Prostate gland (tissue), 2 donors: Measurements from ENCODE around the gene CHFR. TPM values are rescaled to one million over a fixed set of nuclear protein-coding genes. Genes with fewer than 3 reads are reported as not detected.
"Not testable (repeated sequence)": the region's sequence is repeated elsewhere in the genome, so short reads cannot be mapped to it uniquely, and the experiment has no call there.

Experiments used
- DNase-seq: peaks from one replicate; pipeline ENCODE4 v3.0.0-alpha.2; 2019; ENCODE audit warnings: low spot score
- H3K27ac ChIP-seq, 2 donors: fragments of 200-600 bp; sonication (generic); 2 replicates each; pipeline ENCODE4 v1.5.1; 2017 to 2019
- H3K27me3 ChIP-seq: fragments of 200-600 bp; sonication (generic); replicated peaks from 2 replicates; pipeline ENCODE4 v1.5.1; 2019; ENCODE audit not compliant: insufficient read depth
- H3K36me3 ChIP-seq, 2 donors: fragments of 200-600 bp; sonication (generic); 1 replicate in 1 of 2; 2 replicates in 1 of 2; pipeline versions ENCODE4 v1.5.1 to v1.8.1; 2017 to 2019
- H3K4me1 ChIP-seq: fragments of 200-600 bp; sonication (generic); replicated peaks from 2 replicates; pipeline ENCODE4 v1.5.1; 2019
- H3K4me3 ChIP-seq, 2 donors: fragments of 200-600 bp; sonication (generic); 2 replicates each; pipeline ENCODE4 v1.5.1; 2017 to 2019
- H3K9me3 ChIP-seq: fragments of 200-600 bp; sonication (generic); 2 replicates; pipeline ENCODE4 v1.5.1; 2017
- POLR2A ChIP-seq: fragments of 450-650 bp; IDR thresholded peaks from one replicate; pipeline ENCODE4 v1.6.1; 2016; ENCODE audit warnings: antibody characterized with exemption, mild to moderate bottlenecking
- POLR2AphosphoS5 ChIP-seq: sonication (generic); formaldehyde crosslinking; IDR thresholded peaks from one replicate; pipeline ENCODE4 v1.6.1; 2017; ENCODE audit warnings: antibody characterized with exemption
- WGBS: methylation state at CpG from one replicate; pipeline ENCODE4 v1.1.5; 2018; 5-methylcytosine and 5-hydroxymethylcytosine counted together
- intact Hi-C: fragments of 100-400 bp; cut with DNase I; formaldehyde crosslinking; loops from one replicate; pipeline ENCODE4 v1.14.2; 2022
- total RNA-seq, 2 donors: library from RNA; depleted of rRNA; stranded (reverse); fragments of >200 nt; gene quantifications; one replicate each; pipeline ENCODE4 v1.1.0, GENCODE V29; 2016
- TF ChIP-seq, protein P1 (sequence below), 4 experiments: fragments of 200-600 bp in 2 of 4; fragments of 450-650 bp in 2 of 4; sonication (generic) in 2 of 4; IDR thresholded peaks; 1 replicate in 3 of 4; 2 replicates in 1 of 4; pipeline ENCODE4 v1.5.1; 2016 to 2019; ENCODE audit warnings: antibody characterized with exemption in 4 of 4, mild to moderate bottlenecking in 2 of 4, moderate library complexity in 2 of 4

CHFR gene
- total RNA-seq, 2 donors from 2014 or later: 18.7 to 52.3 TPM

GRCh38 chr12:132918680-132919079, 31.3 kb upstream of the CHFR start:
- Histone ChIP-seq H3K4me3 (no peak overlapping the region), H3K27ac (no peak overlapping the region), H3K9me3 (peaks cover 8% of the 10 kb centered on the region), H3K27me3 (no peaks in the 10 kb centered on the region), H3K4me1 (no peaks in the 10 kb centered on the region), H3K36me3 (no peaks in the 10 kb centered on the region)
- 96% methylated on average over 6 of the region's 6 CpGs for WGBS
- TF ChIP-seq, protein P1, sequence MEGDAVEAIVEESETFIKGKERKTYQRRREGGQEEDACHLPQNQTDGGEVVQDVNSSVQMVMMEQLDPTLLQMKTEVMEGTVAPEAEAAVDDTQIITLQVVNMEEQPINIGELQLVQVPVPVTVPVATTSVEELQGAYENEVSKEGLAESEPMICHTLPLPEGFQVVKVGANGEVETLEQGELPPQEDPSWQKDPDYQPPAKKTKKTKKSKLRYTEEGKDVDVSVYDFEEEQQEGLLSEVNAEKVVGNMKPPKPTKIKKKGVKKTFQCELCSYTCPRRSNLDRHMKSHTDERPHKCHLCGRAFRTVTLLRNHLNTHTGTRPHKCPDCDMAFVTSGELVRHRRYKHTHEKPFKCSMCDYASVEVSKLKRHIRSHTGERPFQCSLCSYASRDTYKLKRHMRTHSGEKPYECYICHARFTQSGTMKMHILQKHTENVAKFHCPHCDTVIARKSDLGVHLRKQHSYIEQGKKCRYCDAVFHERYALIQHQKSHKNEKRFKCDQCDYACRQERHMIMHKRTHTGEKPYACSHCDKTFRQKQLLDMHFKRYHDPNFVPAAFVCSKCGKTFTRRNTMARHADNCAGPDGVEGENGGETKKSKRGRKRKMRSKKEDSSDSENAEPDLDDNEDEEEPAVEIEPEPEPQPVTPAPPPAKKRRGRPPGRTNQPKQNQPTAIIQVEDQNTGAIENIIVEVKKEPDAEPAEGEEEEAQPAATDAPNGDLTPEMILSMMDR (IDR thresholded peaks at IDR 0.05): no peak
- TF ChIP-seq POLR2A: no peak
- no peak for TF ChIP-seq POLR2AphosphoS5
- no peak for DNase-seq
- intact Hi-C loops: no loop called here

DNA sequence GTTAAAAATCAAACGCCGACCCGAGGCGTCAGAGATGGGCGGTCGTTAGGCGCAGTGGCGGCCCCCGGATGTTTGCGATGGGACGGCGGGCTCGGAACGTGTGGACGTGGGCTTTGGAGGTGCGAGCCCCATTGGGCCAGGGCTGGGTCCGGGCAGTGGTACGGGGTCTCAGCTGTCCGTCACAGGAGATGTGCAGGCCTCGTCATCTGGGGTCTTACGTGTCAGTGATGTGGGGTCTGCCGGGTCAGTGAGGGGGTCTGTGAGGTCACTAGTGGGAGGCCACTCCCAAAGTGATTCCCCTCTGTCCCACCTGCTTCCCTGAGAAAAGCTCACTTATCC, 21.6 kb upstream of the CHFR start:
- intact Hi-C loops: loop anchor here (10.0 kb wide), 1 partner anchor 144 kb away; the partner anchor contains the start of gene ANKLE2

GRCh38 chr12:132908145-132909029, 21.0 kb upstream of the CHFR start:
- WGBS: under 1% methylated on average over 71 of the region's 85 CpGs
- intact Hi-C loops: loop anchor here (10.0 kb wide), 1 partner anchor 144 kb away; the partner anchor contains the start of gene ANKLE2

More for the DNA sequence above, 21.6 kb upstream of the CHFR start:
- Histone ChIP-seq H3K27me3 (no peaks in the 10 kb centered on the region), H3K27ac (peak overlapping the region; percentile 67 to 79), H3K4me3 (peak overlapping the region; percentile 52), H3K9me3 (no peaks in the 10 kb centered on the region), H3K4me1 (peaks cover 4% of the 10 kb centered on the region), H3K36me3 (no peaks in the 10 kb centered on the region)
- TF ChIP-seq, protein P1 (IDR thresholded peaks at IDR 0.05): no peak
- TF ChIP-seq POLR2A: no peak
- no peak for TF ChIP-seq POLR2AphosphoS5
- no peak for DNase-seq
- WGBS: under 1% methylated on average over 22 of the region's 22 CpGs

DNA sequence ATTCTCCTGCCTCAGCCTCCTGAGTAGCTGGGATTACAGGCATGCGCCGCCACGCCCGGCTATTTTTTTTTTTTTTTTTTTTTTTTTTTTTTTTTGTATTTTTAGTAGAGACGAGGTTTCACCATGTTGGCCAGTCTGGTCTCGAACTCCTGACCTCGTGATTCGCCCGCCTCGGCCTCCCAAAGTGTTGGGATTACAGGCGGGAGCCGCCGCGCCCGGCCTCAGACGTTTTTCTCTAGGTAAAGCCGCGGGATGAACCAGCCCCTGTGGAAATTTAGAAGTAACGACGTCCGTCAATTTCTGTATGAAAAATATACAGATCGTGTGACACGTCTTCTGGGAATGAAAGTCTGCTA, 20.4 kb upstream of the CHFR start:
- WGBS: 2% methylated on average over 23 of the region's 23 CpGs
- DNase-seq, H3K27me3 ChIP-seq, H3K4me1 ChIP-seq, H3K36me3 ChIP-seq, H3K9me3 ChIP-seq: not testable (repeated sequence)
- Histone ChIP-seq H3K27ac (peak overlapping the region; percentile 67 to 68), H3K4me3 (peak overlapping the region; percentile 52)
- intact Hi-C loops: loop anchor here (10.0 kb wide), 1 partner anchor 143 kb away; the partner anchor contains the start of gene ANKLE2

More at GRCh38 chr12:132908145-132909029, 21.0 kb upstream of the CHFR start:
- TF ChIP-seq POLR2AphosphoS5 (peak; percentile 88), POLR2A (peak; percentile 21)
- TF ChIP-seq, protein P1 (IDR thresholded peaks at IDR 0.05): peak in 1 of 4 experiments; percentile 20
- Histone ChIP-seq H3K4me1 (peaks cover 4% of the 10 kb centered on the region), H3K27me3 (no peaks in the 10 kb centered on the region), H3K4me3 (peak overlapping the region; percentile 52), H3K27ac (peak overlapping the region; percentile 67 to 79), H3K9me3 (no peaks in the 10 kb centered on the region), H3K36me3 (no peaks in the 10 kb centered on the region)
- peak; percentile 98 for DNase-seq

- Histone ChIP-seq H3K4me1 (peaks cover 4% of the 10 kb centered on the region), H3K27me3 (no peaks in the 10 kb centered on the region), H3K4me3 (no peak overlapping the region), H3K36me3 (no peaks in the 10 kb centered on the region), H3K9me3 (no peaks in the 10 kb centered on the region), H3K27ac (no peak overlapping the region)
- intact Hi-C loops: loop anchor here (10.0 kb wide), 1 partner anchor 142 kb away; the partner anchor contains the start of gene ANKLE2
- no peak for DNase-seq
- TF ChIP-seq POLR2A (no peak), POLR2AphosphoS5 (no peak)
- TF ChIP-seq, protein P1 (IDR thresholded peaks at IDR 0.05): no peak
- 23% methylated on average over 16 of the region's 16 CpGs for WGBS
These were observed 19.8 kb upstream of the CHFR start for GRCh38 chr12:132907216-132907615.
